Stimulated activated naive CD8-positive, alpha-beta T cell treated with anti-CD3 and anti-CD28 coated beads, Interleukin-15, amount 100 ng/mL, for 72 hours (primary cell): Measurements from ENCODE around the gene ANKRD11.

ENCODE experiments used
- ATAC-seq: fragments of 150-1000 bp; cut with Tn5 transposase; 2 replicates; pipeline ENCODE4 v1.10.0; 2021; ENCODE audit warnings: mild to moderate bottlenecking, moderate library complexity
- DNase-seq, 2 donors: peaks; one replicate each; pipeline ENCODE4 v3.0.0; 2021 to 2022
- H3K27ac Mint-ChIP-seq, 2 donors: one replicate each; pipeline ENCODE4 v1.8.0; 2022; ENCODE audit warnings: mild to moderate bottlenecking in 2 of 2, mixed read lengths in 2 of 2, moderate library complexity in 2 of 2
- H3K27me3 Mint-ChIP-seq: one replicate; pipeline ENCODE4 v1.8.0; 2022; ENCODE audit warnings: mixed read lengths
- H3K4me1 Mint-ChIP-seq: one replicate; pipeline ENCODE4 v1.8.0; 2022; ENCODE audit warnings: mild to moderate bottlenecking, mixed read lengths
- H3K4me3 Mint-ChIP-seq, 2 donors: one replicate each; pipeline ENCODE4 v1.8.0; 2022; ENCODE audit warnings: mild to moderate bottlenecking in 2 of 2, mixed read lengths in 2 of 2, moderate library complexity in 1 of 2
- H3K9me3 Mint-ChIP-seq, 2 donors: one replicate each; pipeline ENCODE4 v1.8.0; 2022; ENCODE audit warnings: mixed read lengths in 2 of 2

The ANKRD11 gene

GRCh38 chr16:89297910-89298545, 192.3 kb downstream of the ANKRD11 start:
- Mint-ChIP-seq H3K4me1 (peaks cover 67% of the 10 kb centered on the region), H3K27me3 (no peaks in the 10 kb centered on the region), H3K9me3 (no peaks in the 10 kb centered on the region), H3K27ac (peak overlapping the region in 1 of 2 donors; percentile 96), H3K4me3 (peak overlapping the region in 1 of 2 donors; percentile 19)
- ATAC-seq (no peak), DNase-seq (no peak)

GRCh38 chr16:89297156-89297874, 193.0 kb downstream of the ANKRD11 start:
- Mint-ChIP-seq H3K9me3 (no peaks in the 10 kb centered on the region), H3K4me1 (peaks cover 63% of the 10 kb centered on the region), H3K4me3 (peak overlapping the region in 1 of 2 donors; percentile 19), H3K27me3 (no peaks in the 10 kb centered on the region), H3K27ac (peak overlapping the region; percentile 66 to 69)
- DNase-seq: no peak
- ATAC-seq: no peak

- ATAC-seq (no peak), DNase-seq (no peak)
- H3K4me1 Mint-ChIP-seq: peaks cover 72% of the 10 kb centered on the region
- H3K27me3 Mint-ChIP-seq: no peaks in the 10 kb centered on the region
- no peaks in the 10 kb centered on the region for H3K9me3 Mint-ChIP-seq
- peak overlapping the region; percentile 85 to 88 for H3K27ac Mint-ChIP-seq
- peak overlapping the region in 1 of 2 donors; percentile 5 for H3K4me3 Mint-ChIP-seq
Observed at GRCh38 chr16:89295915-89296314, 194.4 kb downstream of the ANKRD11 start.

- H3K4me1 Mint-ChIP-seq: peaks cover 66% of the 10 kb centered on the region
- H3K9me3 Mint-ChIP-seq: no peaks in the 10 kb centered on the region
- no peaks in the 10 kb centered on the region for H3K27me3 Mint-ChIP-seq
- H3K27ac Mint-ChIP-seq: peak overlapping the region; percentile 82
- ATAC-seq: no peak
- peak overlapping the region in 1 of 2 donors; percentile 18 for H3K4me3 Mint-ChIP-seq
- DNase-seq: no peak
Observed at GRCh38 chr16:89295071-89295900, 195.1 kb downstream of the ANKRD11 start.

GRCh38 chr16:89294486-89294885, 195.9 kb downstream of the ANKRD11 start:
- no peaks in the 10 kb centered on the region for H3K9me3 Mint-ChIP-seq
- H3K27ac Mint-ChIP-seq: peak overlapping the region; percentile 62 to 82
- peaks cover 67% of the 10 kb centered on the region for H3K4me1 Mint-ChIP-seq
- H3K27me3 Mint-ChIP-seq: no peaks in the 10 kb centered on the region
- no peak overlapping the region for H3K4me3 Mint-ChIP-seq
- no peak for ATAC-seq
- DNase-seq: no peak

GRCh38 chr16:89293276-89294143, 196.9 kb downstream of the ANKRD11 start:
- no peak for ATAC-seq
- no peaks in the 10 kb centered on the region for H3K27me3 Mint-ChIP-seq
- DNase-seq: no peak
- no peak overlapping the region for H3K4me3 Mint-ChIP-seq
- peaks cover 63% of the 10 kb centered on the region for H3K4me1 Mint-ChIP-seq
- peak overlapping the region in 1 of 2 donors; percentile 63 for H3K27ac Mint-ChIP-seq
- no peaks in the 10 kb centered on the region for H3K9me3 Mint-ChIP-seq

GRCh38 chr16:89292443-89293078, 197.8 kb downstream of the ANKRD11 start:
- DNase-seq: no peak
- ATAC-seq: no peak
- H3K4me1 Mint-ChIP-seq: peaks cover 53% of the 10 kb centered on the region
- peak overlapping the region in 1 of 2 donors; percentile 76 for H3K27ac Mint-ChIP-seq
- H3K27me3 Mint-ChIP-seq: no peaks in the 10 kb centered on the region
- H3K9me3 Mint-ChIP-seq: no peaks in the 10 kb centered on the region
- no peak overlapping the region for H3K4me3 Mint-ChIP-seq

GRCh38 chr16:89291776-89292175, 198.6 kb downstream of the ANKRD11 start:
- H3K27ac Mint-ChIP-seq: no peak overlapping the region
- H3K4me3 Mint-ChIP-seq: no peak overlapping the region
- no peaks in the 10 kb centered on the region for H3K9me3 Mint-ChIP-seq
- no peaks in the 10 kb centered on the region for H3K27me3 Mint-ChIP-seq
- H3K4me1 Mint-ChIP-seq: peaks cover 45% of the 10 kb centered on the region
- ATAC-seq (no peak), DNase-seq (no peak)

- H3K4me3 Mint-ChIP-seq: no peak overlapping the region
- no peak overlapping the region for H3K27ac Mint-ChIP-seq
- no peaks in the 10 kb centered on the region for H3K27me3 Mint-ChIP-seq
- H3K4me1 Mint-ChIP-seq: peaks cover 41% of the 10 kb centered on the region
- ATAC-seq: no peak
- no peaks in the 10 kb centered on the region for H3K9me3 Mint-ChIP-seq
- no peak for DNase-seq
Observed at GRCh38 chr16:89291363-89291762, 199.0 kb downstream of the ANKRD11 start.

GRCh38 chr16:89290887-89291286, 199.5 kb downstream of the ANKRD11 start:
- H3K4me3 Mint-ChIP-seq: no peak overlapping the region
- no peaks in the 10 kb centered on the region for H3K27me3 Mint-ChIP-seq
- H3K9me3 Mint-ChIP-seq: no peaks in the 10 kb centered on the region
- DNase-seq: no peak
- ATAC-seq: no peak
- peaks cover 36% of the 10 kb centered on the region for H3K4me1 Mint-ChIP-seq
- no peak overlapping the region for H3K27ac Mint-ChIP-seq

GRCh38 chr16:89290472-89290871, 199.9 kb downstream of the ANKRD11 start:
- Mint-ChIP-seq H3K9me3 (no peaks in the 10 kb centered on the region), H3K4me3 (no peak overlapping the region), H3K4me1 (peaks cover 33% of the 10 kb centered on the region), H3K27me3 (no peaks in the 10 kb centered on the region), H3K27ac (no peak overlapping the region)
- ATAC-seq (no peak), DNase-seq (no peak)

- Mint-ChIP-seq H3K4me1 (peaks cover 27% of the 10 kb centered on the region), H3K4me3 (no peak overlapping the region), H3K27me3 (no peaks in the 10 kb centered on the region), H3K27ac (peak overlapping the region in 1 of 2 donors; percentile 54), H3K9me3 (no peaks in the 10 kb centered on the region)
- ATAC-seq (peak; percentile 89), DNase-seq (peak; percentile 70)
Observed at GRCh38 chr16:89289428-89290395, 200.6 kb downstream of the ANKRD11 start.

- peaks cover 19% of the 10 kb centered on the region for H3K4me1 Mint-ChIP-seq
- H3K4me3 Mint-ChIP-seq: no peak overlapping the region
- H3K27ac Mint-ChIP-seq: peak overlapping the region in 1 of 2 donors; percentile 81
- DNase-seq (no peak), ATAC-seq (no peak)
- no peaks in the 10 kb centered on the region for H3K27me3 Mint-ChIP-seq
- H3K9me3 Mint-ChIP-seq: no peaks in the 10 kb centered on the region
Observed at GRCh38 chr16:89288966-89289365, 201.4 kb downstream of the ANKRD11 start.

GRCh38 chr16:89288577-89288844, 201.8 kb downstream of the ANKRD11 start:
- H3K27ac Mint-ChIP-seq: peak overlapping the region in 1 of 2 donors; percentile 81
- H3K27me3 Mint-ChIP-seq: no peaks in the 10 kb centered on the region
- H3K9me3 Mint-ChIP-seq: no peaks in the 10 kb centered on the region
- no peak for ATAC-seq
- H3K4me3 Mint-ChIP-seq: no peak overlapping the region
- H3K4me1 Mint-ChIP-seq: peaks cover 19% of the 10 kb centered on the region
- no peak for DNase-seq
